ENCODE data around the gene FRMD3. TPM values are rescaled to one million over a fixed set of nuclear protein-coding genes. Genes with fewer than 3 reads are reported as not detected.

FRMD3 gene
- total RNA-seq, 1 experiment from 2014 or later = 0.13 TPM

DNA sequence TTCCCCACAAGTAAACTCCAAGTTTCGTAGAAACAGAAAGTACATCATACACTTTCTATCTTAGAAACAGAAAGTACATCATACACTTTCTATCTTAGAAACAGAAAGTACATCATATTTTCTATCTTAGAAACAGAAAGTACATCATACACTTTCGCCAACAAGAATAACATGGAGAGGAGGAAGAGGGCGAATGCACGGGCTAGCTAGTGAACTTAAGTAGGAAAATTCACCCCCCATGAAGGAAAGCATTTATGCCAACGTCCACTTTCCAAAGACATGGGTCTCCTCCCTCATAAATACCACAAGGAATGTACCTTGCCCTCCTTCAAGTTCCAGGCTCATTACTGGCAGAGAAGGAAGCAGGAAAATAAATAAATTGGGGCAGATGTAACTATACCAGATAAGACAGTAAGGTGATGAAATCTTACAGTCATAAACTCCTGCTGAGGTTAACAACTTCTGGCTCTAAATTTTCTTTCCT is 64.7 kb downstream of the FRMD3 start:
- peak; percentile 61 for DNase-seq (ENCODE audit: low spot score)

DNA sequence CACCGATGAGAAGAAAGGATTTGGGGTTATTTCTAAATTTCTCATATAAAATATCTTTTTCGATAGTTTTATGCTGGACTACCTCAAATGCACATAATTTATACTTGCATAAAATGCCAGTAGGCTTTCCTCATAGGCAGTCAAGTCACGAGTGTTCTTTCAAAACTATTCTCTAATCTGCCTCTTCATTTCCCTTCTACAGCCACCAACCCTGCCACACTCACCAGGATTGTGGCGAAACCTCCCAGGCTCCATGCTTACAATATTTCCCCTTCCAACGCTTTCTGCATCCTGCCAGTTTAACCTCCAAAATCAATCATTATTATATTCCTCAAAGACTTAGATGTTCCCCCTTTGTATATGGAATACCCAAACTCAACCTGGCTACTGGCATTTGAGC is 65.4 kb downstream of the FRMD3 start:
- DNase-seq (ENCODE audit: low spot score) = peak; percentile 2

DNA sequence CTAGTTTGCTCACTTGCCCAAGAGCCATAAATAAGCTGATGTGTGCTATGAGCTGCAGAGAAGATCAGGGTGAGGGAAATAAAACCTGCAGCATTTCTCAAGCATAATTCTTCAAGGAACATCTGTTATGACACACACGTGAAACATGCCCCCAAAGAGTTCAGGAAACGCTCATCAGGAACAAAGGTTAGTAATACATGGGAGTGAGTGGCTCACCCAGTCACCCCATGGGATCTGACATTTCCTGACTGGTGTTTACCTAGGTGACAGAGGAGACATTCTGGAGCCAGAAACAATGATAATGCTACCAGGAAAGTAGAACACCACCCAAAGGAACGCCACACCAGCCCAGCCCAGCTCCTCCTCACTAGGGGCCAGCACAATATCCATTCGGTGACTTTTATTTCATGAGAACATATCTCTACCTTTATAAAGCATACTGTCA is 66.0 kb downstream of the FRMD3 start:
- DNase-seq (ENCODE audit: low spot score) = peak; percentile 76

DNA sequence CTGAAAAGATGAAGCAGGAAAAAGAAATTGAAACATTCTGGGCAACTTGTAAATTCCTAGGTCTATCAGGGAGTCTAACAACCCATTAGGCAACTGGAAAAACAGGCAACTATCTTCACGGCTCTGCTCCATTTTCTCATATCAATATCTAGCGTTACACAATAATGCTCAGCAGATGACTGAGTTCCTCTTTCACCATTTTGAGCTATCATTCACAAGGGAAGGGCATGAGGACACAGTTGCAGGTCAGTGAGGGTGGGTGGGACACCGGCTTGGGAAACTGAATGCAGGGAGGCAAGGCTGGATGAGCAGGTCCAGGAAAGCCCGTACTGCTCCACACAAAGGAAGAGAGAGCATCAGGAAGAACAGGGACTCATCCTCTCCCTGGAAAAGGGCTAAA is 67.0 kb downstream of the FRMD3 start:
- no peak for DNase-seq (ENCODE audit: low spot score)

DNA sequence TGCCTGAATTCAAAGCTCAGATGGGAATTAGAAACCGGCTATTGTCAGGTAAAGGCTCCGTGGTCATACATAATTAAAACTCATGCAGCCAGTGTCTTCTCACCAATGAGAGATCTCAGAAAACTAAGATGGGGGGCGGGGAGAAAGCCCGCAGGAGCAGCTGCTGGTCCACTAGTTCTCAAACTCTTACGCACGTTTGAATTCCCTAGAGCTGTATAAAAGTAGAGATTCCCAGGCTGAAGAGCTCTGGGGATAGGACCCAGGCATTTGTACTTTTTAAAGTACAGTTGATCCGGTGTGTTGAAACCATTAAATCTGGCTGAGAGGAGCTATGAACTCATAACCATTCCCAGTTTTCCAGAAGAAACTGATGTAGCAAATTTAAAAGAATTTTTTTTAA is 68.5 kb downstream of the FRMD3 start:
- no peak for DNase-seq (ENCODE audit: low spot score)

DNA sequence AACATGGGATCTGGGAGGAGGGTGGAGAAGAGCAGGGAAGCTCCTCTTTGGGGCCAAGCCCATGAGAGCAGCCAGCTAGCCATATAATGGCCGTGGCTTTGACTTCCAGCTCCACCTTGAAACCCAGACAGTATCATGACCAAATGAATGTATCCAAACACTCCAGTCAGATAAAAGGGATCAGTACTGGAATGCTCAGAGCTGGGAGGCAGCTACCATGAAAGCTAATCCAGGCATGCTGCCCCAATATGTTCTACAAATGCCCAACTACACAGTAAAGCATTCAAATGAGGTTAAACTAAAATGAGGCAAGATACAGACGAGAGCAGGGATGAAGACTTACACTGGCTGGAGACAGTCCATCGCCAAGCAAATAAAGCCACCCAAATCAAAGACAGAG is 69.4 kb downstream of the FRMD3 start:
- DNase-seq (ENCODE audit: low spot score) = no peak

DNA sequence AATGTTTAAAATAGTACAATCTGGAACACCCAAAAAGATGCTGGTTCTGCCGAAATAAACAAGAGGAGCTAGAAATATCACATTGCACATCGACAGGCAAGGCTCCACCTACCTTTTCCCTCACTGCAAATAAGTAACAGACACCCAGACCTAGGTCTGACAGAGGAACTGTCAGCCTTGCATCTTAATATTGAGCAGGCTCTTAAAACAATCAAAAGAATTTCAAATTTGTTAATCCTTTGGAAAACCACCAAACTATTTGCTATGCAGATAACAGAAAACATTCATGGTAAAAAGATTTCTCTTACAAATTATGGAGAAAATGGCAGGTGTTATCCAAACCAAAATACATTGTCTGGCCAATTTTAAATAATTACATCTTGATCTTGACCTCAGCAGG is 71.3 kb downstream of the FRMD3 start:
- no peak for DNase-seq (ENCODE audit: low spot score)

DNA sequence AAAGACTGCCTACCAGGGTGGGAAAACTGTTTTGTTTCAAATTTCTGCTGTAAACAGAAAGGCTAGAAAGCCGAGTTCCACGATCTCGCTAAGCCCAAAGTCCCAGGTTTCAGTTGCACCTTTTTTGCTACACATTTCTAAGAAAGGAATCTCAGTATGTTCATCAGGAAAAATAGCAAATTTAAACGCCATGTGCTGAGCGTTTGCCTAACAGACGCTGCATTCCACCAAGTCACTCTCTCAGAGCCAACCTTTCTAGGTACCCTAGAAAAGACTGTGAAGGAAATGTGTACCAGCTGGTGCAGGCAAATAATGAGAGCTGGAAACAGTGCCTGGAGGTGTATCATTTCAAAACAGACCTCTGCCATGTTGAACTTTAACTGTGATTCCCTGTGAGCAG is 71.8 kb downstream of the FRMD3 start:
- no peak for DNase-seq (ENCODE audit: low spot score)

DNA sequence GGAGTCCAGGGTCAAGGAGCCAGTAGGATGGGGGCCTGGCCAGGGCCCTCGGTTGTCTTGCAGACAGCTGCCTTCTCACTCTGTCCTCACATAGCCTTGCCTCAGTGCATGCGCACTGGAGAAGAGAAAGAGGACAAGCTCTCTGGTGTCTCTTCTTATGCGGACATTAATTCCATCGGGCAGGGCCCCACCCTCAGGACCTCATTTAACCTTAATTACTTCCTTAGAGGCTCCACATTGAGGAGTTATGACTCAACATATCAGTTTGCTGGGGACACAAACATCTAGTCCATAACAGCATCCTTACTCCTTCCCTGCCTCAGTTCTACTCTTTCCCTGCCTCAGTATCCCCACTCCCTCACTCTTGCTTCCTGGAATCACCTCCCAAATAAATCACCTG is 78.4 kb downstream of the FRMD3 start:
- no peak for DNase-seq (ENCODE audit: low spot score)

DNA sequence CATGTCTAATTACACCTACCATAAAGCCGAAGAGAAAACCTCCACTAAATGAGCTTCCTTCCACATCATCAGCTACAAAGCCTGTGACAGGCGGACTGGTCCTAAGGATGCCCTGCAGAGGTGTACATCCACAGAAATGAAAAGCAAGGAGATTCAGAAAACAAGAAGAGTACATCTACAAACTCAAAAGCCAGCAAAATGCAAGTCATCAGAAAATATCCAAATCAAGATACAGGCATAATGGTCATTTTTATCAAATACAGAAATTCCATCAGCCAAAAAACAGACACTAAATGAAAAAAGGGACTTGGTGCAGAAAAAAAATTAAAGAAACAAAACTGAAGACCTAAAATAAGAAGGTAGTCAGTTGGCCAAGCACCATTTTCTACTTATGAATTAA is 79.7 kb downstream of the FRMD3 start:
- no peak for DNase-seq (ENCODE audit: low spot score)

DNA sequence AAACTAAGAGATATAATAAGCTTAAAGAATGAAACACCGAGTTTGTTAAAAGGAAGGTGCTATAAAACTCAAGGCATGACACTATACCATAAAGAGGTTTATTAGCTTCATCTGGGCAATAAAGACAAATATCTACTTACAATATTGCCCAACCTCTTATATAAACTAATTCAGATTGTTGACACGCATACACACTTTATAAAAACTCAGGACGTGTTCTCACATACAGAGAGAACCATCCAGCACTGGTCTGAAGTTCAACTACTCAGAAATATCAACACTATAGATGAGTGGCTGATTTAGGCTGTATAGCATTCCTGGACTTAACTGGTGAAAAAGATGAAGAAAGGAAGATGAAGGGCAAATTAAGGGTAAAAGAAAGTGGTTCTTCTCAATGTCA is 81.2 kb downstream of the FRMD3 start:
- no peak for DNase-seq (ENCODE audit: low spot score)

DNA sequence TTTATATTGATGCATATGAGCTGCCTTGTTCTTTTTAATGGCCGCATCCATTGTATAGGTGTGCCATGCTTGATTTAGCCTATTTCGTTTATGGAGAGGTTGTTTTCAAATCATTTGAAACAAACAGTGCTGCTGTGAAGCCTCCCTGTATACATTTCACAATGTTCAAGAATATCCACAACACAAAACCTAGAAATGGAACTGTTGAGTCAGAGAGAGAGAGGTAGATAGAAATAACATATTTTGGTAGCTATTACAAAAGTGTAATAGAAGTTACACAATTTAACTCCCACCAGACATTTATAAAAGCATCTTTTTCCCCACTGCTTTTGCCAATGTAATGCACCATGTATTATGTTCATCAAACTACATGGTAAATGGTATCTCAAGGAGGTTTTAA is 82.0 kb downstream of the FRMD3 start:
- DNase-seq (ENCODE audit: low spot score) = no peak

DNA sequence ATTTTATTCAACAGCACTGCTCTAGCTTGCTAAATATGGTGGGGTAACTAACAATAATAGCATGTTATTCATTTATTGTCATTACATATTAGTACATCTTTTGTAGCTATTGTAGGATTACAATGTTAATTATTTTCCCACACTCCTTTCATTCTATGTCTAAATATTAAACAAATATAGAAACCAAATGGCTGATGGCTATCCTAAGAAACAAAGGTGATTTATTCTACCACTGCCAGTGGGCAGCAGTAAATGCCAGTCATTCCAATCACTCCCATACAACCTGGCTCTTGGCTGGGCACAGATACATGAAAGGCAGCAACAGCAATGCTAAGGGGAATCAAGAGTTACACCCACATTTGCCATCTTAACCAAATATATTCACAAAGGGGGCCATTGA is 84.1 kb downstream of the FRMD3 start:
- no peak for DNase-seq (ENCODE audit: low spot score)

DNA sequence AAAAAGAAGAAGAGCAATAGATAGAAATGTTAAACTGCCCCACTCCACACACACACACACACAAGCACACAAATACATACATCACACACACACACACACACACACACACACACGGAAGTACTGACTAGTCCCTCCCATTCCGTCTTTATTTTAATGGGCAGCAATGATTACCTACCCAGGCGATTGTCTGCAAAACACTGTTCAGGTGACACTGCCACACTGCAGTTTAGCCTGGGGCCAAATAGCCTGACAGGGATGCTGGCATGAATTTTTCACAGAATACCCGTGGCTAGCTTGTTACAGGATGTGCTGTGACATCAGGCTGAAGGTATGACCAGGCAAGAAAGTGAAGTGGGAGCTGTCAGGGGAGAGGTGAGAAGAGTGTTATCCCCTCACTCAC is 86.9 kb downstream of the FRMD3 start:
- no peak for DNase-seq (ENCODE audit: low spot score)

DNA sequence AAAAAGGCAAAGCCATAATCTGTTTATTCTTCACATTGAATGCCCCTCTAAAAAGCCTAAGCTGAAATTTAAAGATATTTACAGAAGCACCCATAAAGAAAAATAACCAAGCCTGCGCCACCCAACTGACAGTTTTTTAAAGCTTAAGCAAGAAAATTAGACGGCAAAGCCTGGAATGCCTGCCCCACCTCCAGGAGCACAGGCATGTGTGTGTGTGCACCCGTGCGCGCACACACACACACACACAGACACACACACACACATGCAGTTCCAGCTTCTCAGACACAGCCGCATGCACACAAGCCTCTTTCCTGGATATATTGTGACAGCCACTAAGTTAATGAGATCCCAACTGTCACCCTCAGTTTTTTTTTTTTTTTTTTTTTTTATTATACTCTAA is 88.2 kb downstream of the FRMD3 start:
- no peak for DNase-seq (ENCODE audit: low spot score)

DNA sequence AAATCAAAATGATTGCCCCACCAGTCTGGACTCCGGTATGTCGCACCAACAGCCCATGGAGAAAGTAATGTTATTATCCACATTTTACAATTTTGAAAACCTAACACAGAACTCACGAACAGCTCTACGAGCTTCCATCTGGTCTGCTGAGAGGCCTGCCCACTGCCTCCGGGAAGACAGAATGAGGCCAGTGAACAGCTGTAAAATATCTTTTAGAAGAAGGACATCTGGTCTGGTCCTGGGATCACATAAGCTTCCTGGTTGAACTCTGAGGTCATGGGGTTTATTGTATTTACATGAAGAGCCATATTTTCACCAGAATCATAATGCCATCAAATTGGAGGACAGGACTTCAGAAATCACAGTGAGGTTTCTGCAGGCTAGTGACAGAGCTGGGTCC is 89.0 kb downstream of the FRMD3 start:
- no peak for DNase-seq (ENCODE audit: low spot score)

DNA sequence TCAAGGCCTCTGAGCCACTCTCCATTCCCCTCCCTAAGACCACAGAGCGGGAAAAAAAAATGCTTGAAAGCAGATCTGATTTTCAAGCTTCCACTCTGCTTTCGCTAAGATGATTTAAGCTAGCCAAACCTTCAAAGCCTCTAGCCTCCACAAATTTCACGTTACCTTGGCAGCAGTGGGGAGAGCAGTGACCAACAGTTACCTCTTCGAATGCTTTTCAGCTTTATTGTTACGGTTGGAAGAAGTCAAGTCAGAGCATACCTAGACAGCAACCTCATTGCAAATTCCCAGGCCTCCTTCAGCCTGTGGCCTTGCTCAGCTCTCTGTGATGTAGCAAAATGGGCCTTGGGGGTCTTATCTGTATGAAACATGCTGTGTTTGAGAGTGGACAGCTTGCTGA is 89.6 kb downstream of the FRMD3 start:
- DNase-seq (ENCODE audit: low spot score) = no peak

DNA sequence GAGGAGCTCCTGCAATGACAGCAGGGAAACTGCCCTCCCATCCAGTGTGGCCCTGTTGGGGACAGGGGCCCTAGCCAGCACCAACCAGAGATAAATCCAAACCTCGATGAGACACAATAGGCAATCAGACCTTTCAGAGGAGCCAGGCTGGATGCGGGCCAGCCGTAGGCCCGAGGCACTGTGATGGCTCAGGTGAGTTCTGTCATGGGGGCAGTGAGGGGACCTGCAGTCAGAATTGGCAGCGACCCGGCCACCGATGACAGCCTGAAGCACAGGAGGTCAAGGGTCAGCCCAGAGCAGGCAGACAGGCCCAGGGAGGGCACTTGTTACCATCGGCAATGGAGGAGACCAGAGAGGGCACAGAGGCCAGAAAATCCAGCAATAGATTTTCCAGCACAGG is 90.8 kb downstream of the FRMD3 start:
- DNase-seq (ENCODE audit: low spot score) = no peak

DNA sequence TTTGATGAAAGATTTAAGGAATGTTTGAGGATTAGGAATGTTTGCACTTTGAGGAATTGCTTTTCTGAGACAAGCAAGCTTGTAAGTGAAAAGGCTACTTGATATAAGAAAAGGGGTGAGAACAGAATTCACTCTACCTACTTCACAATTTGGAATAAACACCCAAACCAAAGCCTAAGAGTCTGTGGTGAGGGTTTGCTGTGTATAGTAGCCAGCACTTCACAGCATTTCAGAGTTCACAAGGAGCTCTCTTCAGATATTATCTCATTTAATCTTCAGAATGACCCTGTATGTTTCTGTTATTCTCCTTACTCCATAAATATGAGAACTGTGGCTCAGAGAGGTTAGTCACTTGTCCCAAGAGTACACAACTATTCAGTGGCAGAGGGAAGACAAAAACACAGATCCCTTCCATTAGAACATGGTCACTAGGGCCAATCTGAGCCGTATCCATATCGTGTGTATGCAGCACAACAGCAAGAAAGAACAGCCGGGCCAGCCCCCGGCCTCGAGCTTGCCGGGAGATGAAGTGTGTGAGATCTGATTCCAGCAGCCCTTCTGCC is 92.4 kb downstream of the FRMD3 start:
- no peak for DNase-seq (ENCODE audit: low spot score)

DNA sequence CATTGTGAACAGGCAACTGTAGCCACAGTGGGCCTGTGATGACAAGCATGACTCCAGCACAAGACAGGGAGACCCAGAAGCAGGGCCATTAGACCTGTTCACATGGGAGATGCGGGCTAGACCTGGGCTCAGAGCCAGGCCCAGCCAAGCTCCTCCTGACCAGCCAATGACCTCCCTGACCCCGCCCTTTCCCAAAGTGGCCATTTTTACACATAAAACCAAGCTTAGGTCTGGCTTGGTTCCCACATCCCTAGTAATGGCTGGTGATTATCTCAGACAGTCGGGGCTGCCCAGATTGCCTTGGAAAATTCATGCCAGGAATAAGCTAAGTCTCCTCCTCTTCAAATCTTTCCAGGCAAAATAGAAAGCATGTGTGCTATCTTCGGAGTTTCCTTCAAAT is 94.1 kb downstream of the FRMD3 start:
- no peak for DNase-seq (ENCODE audit: low spot score)

DNA sequence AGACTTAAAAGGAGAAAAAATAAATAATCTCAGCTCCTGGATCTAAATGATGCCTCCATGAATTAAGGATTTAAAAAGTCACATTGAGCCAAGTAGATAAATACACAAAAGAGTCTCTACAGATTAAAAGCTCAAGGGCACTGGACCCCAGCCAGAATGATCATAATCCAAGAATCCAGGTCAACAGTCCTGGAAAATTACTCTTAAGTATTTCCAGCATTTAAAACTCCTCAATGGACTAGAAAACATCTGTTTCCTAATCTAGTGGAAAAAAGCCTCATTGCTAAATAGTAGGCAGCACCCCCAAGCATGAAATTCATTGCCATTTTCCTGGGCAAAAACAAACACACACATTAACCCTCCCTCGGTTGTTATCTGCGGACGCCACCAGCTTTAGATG is 96.8 kb downstream of the FRMD3 start:
- DNase-seq (ENCODE audit: low spot score) = no peak

DNA sequence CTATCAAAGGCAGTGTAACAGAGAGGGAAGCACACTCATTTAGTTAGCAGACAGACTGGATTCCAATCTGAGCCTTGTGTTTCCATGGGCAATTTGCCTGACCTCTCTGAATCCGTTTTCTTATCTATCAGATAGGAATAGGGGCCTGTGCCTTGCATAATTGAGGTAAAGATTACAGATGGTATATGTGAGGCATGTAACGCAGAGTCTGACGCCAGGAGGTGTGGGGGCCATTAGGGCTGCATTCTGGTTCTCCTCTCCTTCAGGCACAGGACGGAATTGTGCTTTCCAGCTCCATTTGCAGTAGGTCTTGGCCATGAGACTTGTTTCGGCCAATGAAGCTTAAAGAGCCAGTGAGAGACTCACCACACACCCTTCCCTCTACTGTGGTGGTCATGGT is 97.6 kb downstream of the FRMD3 start:
- no peak for DNase-seq (ENCODE audit: low spot score)

DNA sequence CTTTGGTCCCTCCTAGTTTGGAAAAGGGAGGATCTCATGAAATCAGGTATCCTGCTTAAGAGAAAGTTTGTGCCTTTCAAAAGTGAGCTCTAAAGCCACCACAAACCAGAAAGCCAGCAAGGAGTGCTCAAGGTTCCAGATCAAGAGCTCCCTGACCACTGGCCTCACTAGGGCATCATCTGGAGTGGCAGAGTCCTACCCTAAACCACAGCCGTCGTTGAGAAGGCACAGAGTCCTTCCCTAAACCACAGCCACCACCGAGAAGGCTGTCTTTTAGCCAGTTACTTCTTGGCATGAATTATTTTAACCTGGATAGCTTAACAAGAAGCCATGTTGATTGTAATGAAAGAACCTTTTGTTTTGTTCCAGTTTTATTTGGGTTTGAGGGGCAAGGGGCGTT is 102.9 kb downstream of the FRMD3 start:
- DNase-seq (ENCODE audit: low spot score) = no peak

DNA sequence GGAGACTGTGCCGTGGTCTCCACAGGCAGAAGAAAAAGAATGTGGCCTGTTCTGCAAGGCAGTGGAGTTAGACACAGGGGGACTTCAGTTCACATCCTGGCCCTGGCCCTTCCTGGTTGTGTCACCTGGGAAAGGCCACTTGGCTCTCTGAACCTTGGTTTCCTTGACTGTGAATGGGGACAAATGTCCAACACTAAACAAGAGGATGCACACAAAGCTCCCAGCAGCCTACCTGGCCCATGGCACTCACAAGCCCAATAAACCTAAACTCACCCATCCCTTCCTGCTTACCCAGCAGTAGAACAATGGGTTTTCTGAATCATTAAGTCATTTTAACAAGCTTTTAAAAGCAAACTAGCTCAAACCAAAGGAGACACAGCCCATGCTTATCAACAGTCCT is 103.9 kb downstream of the FRMD3 start:
- DNase-seq (ENCODE audit: low spot score) = no peak
